Mucosa of descending colon (tissue), 3 donors: ENCODE measurements around the gene CNKSR3. TPM values are rescaled to one million over a fixed set of nuclear protein-coding genes. Genes with fewer than 3 reads are reported as not detected.

Source experiments
- ATAC-seq: fragments of 200-7000 bp; cut with Tn5 transposase; one replicate; pipeline ENCODE4 v1.9.1; 2020; ENCODE audit warnings: mild to moderate bottlenecking, moderate library complexity
- DNase-seq, 3 donors: peaks; one replicate each; pipeline ENCODE4 v3.0.0-alpha.2; 2020
- H3K36me3 ChIP-seq: fragments of 200-600 bp; one replicate; pipeline ENCODE4 v1.8.0; 2021; ENCODE audit warnings: low read depth, mild to moderate bottlenecking
- H3K4me1 ChIP-seq: fragments of 200-600 bp; one replicate; pipeline ENCODE4 v1.8.0; 2021; ENCODE audit warnings: low read depth, mild to moderate bottlenecking
- H3K4me3 ChIP-seq: fragments of 200-600 bp; one replicate; pipeline ENCODE4 v1.8.0; 2021; ENCODE audit warnings: mild to moderate bottlenecking
- H3K9me3 ChIP-seq: fragments of 200-600 bp; one replicate; pipeline ENCODE4 v1.8.0; 2021; ENCODE audit warnings: mild to moderate bottlenecking
- CTCF ChIP-seq: fragments of 200-600 bp; IDR thresholded peaks from one replicate; pipeline ENCODE4 v1.8.0; 2022; ENCODE audit warnings: antibody characterized with exemption, mild to moderate bottlenecking
- intact Hi-C, 2 donors: fragments of 100-400 bp; cut with DNase I in 1 of 2; cut with micrococcal nuclease in 1 of 2; formaldehyde crosslinking; loops; one replicate each; pipeline versions ENCODE4 v1.11.0 to v1.11.1; 2022; cut with DNase I, micrococcal nuclease
- total RNA-seq, 3 donors: library from RNA; stranded (reverse); fragmentation: NEBNext Ultra II Directional in 2 of 3; extraction: Animal tissue kit (Norgen Biotek cat#: 25700) in 2 of 3; gene quantifications; one replicate each; pipeline versions ENCODE4 v1.2.1 to v1.2.4, GENCODE V29; 2021 to 2023
- donor health status: DM: no; HTN: no; CAD: no; lungs with moderate emphysema.
- donor health status: DM: no; HTN: no; CAD: no.
- donor health status: DM: no; HTN: yes; CAD: no.

The CNKSR3 gene
- total RNA-seq, 3 donors from 2014 or later = 16.5 to 39.0 (median 33.6) TPM

GRCh38 chr6:154500769-154501577 is 9.5 kb downstream of the CNKSR3 start:
- intact Hi-C loops = no loop called here
- Histone ChIP-seq H3K36me3 (no peaks in the 10 kb centered on the region), H3K4me1 (no peaks in the 10 kb centered on the region), H3K4me3 (no peak overlapping the region), H3K9me3 (no peaks in the 10 kb centered on the region)
- DNase-seq = peak in 1 of 3 donors; percentile 46
- peak; percentile 21 for TF ChIP-seq CTCF
- ATAC-seq = peak; percentile 61

GRCh38 chr6:154499855-154500589 is 10.5 kb downstream of the CNKSR3 start:
- intact Hi-C loops = no loop called here

GRCh38 chr6:154498340-154498934 is 12.0 kb downstream of the CNKSR3 start:
- Histone ChIP-seq H3K4me1 (no peaks in the 10 kb centered on the region), H3K36me3 (no peaks in the 10 kb centered on the region), H3K4me3 (no peak overlapping the region), H3K9me3 (no peaks in the 10 kb centered on the region)
- DNase-seq (no peak), ATAC-seq (no peak)
- TF ChIP-seq CTCF = no peak
- intact Hi-C loops = no loop called here

More at GRCh38 chr6:154499855-154500589, 10.5 kb downstream of the CNKSR3 start:
- no peak overlapping the region for H3K4me3 ChIP-seq
- no peaks in the 10 kb centered on the region for H3K4me1 ChIP-seq
- TF ChIP-seq CTCF = no peak
- no peaks in the 10 kb centered on the region for H3K36me3 ChIP-seq
- H3K9me3 ChIP-seq = no peaks in the 10 kb centered on the region
- DNase-seq (no peak), ATAC-seq (no peak)

- intact Hi-C loops = no loop called here
- Histone ChIP-seq H3K4me1 (no peaks in the 10 kb centered on the region), H3K9me3 (no peaks in the 10 kb centered on the region), H3K4me3 (no peak overlapping the region), H3K36me3 (no peaks in the 10 kb centered on the region)
- TF ChIP-seq CTCF = no peak
- ATAC-seq (no peak), DNase-seq (no peak)
Measured at GRCh38 chr6:154496793-154497517, 13.5 kb downstream of the CNKSR3 start.

GRCh38 chr6:154496186-154496585 is 14.3 kb downstream of the CNKSR3 start:
- no peak for TF ChIP-seq CTCF
- Histone ChIP-seq H3K4me3 (no peak overlapping the region), H3K9me3 (no peaks in the 10 kb centered on the region), H3K36me3 (no peaks in the 10 kb centered on the region), H3K4me1 (no peaks in the 10 kb centered on the region)
- no peak for DNase-seq
- ATAC-seq = no peak
- intact Hi-C loops = no loop called here
